HEK293T (cell line): ENCODE results near the gene LAMC2.
"Not testable (repeated sequence)": the region's sequence is repeated elsewhere in the genome, so short reads cannot be mapped to it uniquely, and the experiment has no call there.

Experiments
- CTCF ChIA-PET: fragments of 350-600 bp; formaldehyde crosslinking; extraction: SDS; loops from one replicate; lab custom pipeline; 2021; ENCODE audit warnings: antibody characterized with exemption, inconsistent platforms; lab: Yijun Ruan, JAX
- POLR2A ChIA-PET: fragments of 350-600 bp; formaldehyde crosslinking; extraction: SDS; loops from one replicate; lab custom pipeline; 2020; ENCODE audit warnings: antibody characterized with exemption, inconsistent platforms; lab: Yijun Ruan, JAX
- DNase-seq: peaks from one replicate; pipeline ENCODE4 v3.0.0; 2012; ENCODE audit warnings: mixed read lengths; ENCODE audit errors: extremely low spot score
- ARNT ChIP-seq: fragments of 450-650 bp; IDR thresholded peaks from 2 replicates; pipeline ENCODE4 v1.6.1; 2017; ENCODE audit warnings: mild to moderate bottlenecking
- BHLHE40 ChIP-seq: fragments of 450-650 bp; IDR thresholded peaks from 2 replicates; pipeline ENCODE4 v1.6.1; 2016; ENCODE audit warnings: mild to moderate bottlenecking, moderate library complexity, borderline replicate concordance
- CTBP1 ChIP-seq: fragments of 450-650 bp; IDR thresholded peaks from 2 replicates; pipeline ENCODE4 v1.6.1; 2016; ENCODE audit warnings: borderline replicate concordance
- ELF4 ChIP-seq: fragments of 450-650 bp; IDR thresholded peaks from 2 replicates; pipeline ENCODE4 v1.6.1; 2017; ENCODE audit warnings: antibody characterized with exemption
- FOXA1 ChIP-seq: fragments of 450-650 bp; IDR thresholded peaks from 2 replicates; pipeline ENCODE4 v1.6.1; 2016; ENCODE audit warnings: mild to moderate bottlenecking
- FOXK2 ChIP-seq: fragments of 450-650 bp; IDR thresholded peaks from 2 replicates; pipeline ENCODE4 v1.6.1; 2016; ENCODE audit warnings: mild to moderate bottlenecking
- FOXM1 ChIP-seq: fragments of 450-650 bp; IDR thresholded peaks from 2 replicates; pipeline ENCODE4 v1.6.1; 2017; ENCODE audit warnings: mild to moderate bottlenecking, borderline replicate concordance
- HDGF ChIP-seq: fragments of 450-650 bp; IDR thresholded peaks from 2 replicates; pipeline ENCODE4 v1.6.1; 2017; ENCODE audit warnings: antibody characterized with exemption, borderline replicate concordance
- L3MBTL2 ChIP-seq: fragments of 450-650 bp; conservative IDR thresholded peaks from 2 replicates; pipeline ENCODE4 v1.6.1; 2016; ENCODE audit warnings: mild to moderate bottlenecking
- LEF1 ChIP-seq: fragments of 450-650 bp; IDR thresholded peaks from 2 replicates; pipeline ENCODE4 v1.6.1; 2017; ENCODE audit warnings: mild to moderate bottlenecking, borderline replicate concordance
- NFRKB ChIP-seq: fragments of 450-650 bp; IDR thresholded peaks from 2 replicates; pipeline ENCODE4 v1.6.1; 2016; ENCODE audit warnings: mild to moderate bottlenecking, moderate library complexity
- PKNOX1 ChIP-seq: fragments of 450-650 bp; IDR thresholded peaks from 2 replicates; pipeline ENCODE4 v1.6.1; 2016
- SP1 ChIP-seq: fragments of 450-650 bp; IDR thresholded peaks from 2 replicates; pipeline ENCODE4 v1.6.1; 2017
- SUZ12 ChIP-seq: fragments of 450-650 bp; IDR thresholded peaks from 2 replicates; pipeline ENCODE4 v1.6.1; 2016; ENCODE audit warnings: mild to moderate bottlenecking
- TARDBP ChIP-seq: fragments of 450-650 bp; IDR thresholded peaks from 2 replicates; pipeline ENCODE4 v1.6.1; 2016
- ZNF384 ChIP-seq: fragments of 450-650 bp; IDR thresholded peaks from 2 replicates; pipeline ENCODE4 v1.6.1; 2016

The LAMC2 gene

GRCh38 chr1:183238071-183238470 lies 52.0 kb downstream of the LAMC2 start:
- CTCF ChIA-PET: interaction anchor here (1.2 kb wide), 1 partner anchor 10 kb away, joined by 3 read pairs; no protein-coding TSS in a partner anchor
- TF ChIP-seq SP1 (no peak), FOXM1 (no peak), BHLHE40 (no peak), L3MBTL2 (no peak), PKNOX1 (no peak), ZNF384 (no peak), ARNT (no peak), HDGF (no peak), FOXA1 (no peak), FOXK2 (no peak), TARDBP (no peak), ELF4 (no peak), NFRKB (no peak), SUZ12 (no peak), LEF1 (no peak), CTBP1 (no peak)
- no peak for DNase-seq
- POLR2A ChIA-PET: no interaction called here

- no peak for DNase-seq
- TF ChIP-seq SUZ12 (no peak), ARNT (no peak), TARDBP (no peak), ZNF384 (no peak), PKNOX1 (no peak), LEF1 (no peak), ELF4 (no peak), FOXA1 (no peak), HDGF (no peak), CTBP1 (no peak)
- CTCF ChIA-PET: no interaction called here
- POLR2A ChIA-PET: no interaction called here
These were observed 53.2 kb downstream of the LAMC2 start for GRCh38 chr1:183239220-183239742.

GRCh38 chr1:183239793-183240525 lies 53.9 kb downstream of the LAMC2 start:
- ChIA-PET CTCF (interaction anchor here (2.5 kb wide), 1 partner anchor 12 kb away, joined by 8 read pairs; no protein-coding TSS in a partner anchor), POLR2A (no interaction called here)
- no peak for DNase-seq
- TF ChIP-seq HDGF (no peak), ELF4 (no peak), SUZ12 (no peak), FOXK2 (no peak), ZNF384 (no peak), LEF1 (no peak)

GRCh38 chr1:183240526-183240825 lies 54.4 kb downstream of the LAMC2 start:
- no peak for DNase-seq
- POLR2A ChIA-PET: no interaction called here
- CTCF ChIA-PET: interaction anchor here (2.5 kb wide), 1 partner anchor 12 kb away, joined by 8 read pairs; no protein-coding TSS in a partner anchor
- TF ChIP-seq PKNOX1: no peak
- TF ChIP-seq ELF4: no peak
- TF ChIP-seq HDGF: no peak
- TF ChIP-seq SUZ12: no peak
- TF ChIP-seq CTBP1: no peak

GRCh38 chr1:183240853-183241252 lies 54.8 kb downstream of the LAMC2 start:
- CTCF ChIA-PET: interaction anchor here (2.5 kb wide), 1 partner anchor 13 kb away, joined by 8 read pairs; no protein-coding TSS in a partner anchor
- POLR2A ChIA-PET: interaction anchor here (1.1 kb wide), 1 partner anchor 207 kb away, joined by 3 read pairs; no protein-coding TSS in a partner anchor
- not testable (repeated sequence) for DNase-seq

- ChIA-PET POLR2A (interaction anchor here (1.1 kb wide), 1 partner anchor 208 kb away, joined by 3 read pairs; no protein-coding TSS in a partner anchor), CTCF (interaction anchor here (2.5 kb wide), 1 partner anchor 13 kb away, joined by 8 read pairs; no protein-coding TSS in a partner anchor)
- TF ChIP-seq PKNOX1: no peak
- DNase-seq: no peak
These were observed 55.4 kb downstream of the LAMC2 start for GRCh38 chr1:183241471-183241870.
